ENCODE results near the gene ATF7. TPM values are rescaled to one million over a fixed set of nuclear protein-coding genes. Genes with fewer than 3 reads are reported as not detected.
A peak's percentile ranks its signal among the peaks of the same experiment; 100 is the strongest.

The ATF7 gene
- polyA plus RNA-seq, 12 donors: 49.0 to 69.4 (median 56.8) TPM; not detected in 1

- no peak for DNase-seq
Measured at GRCh38 chr12:53504004-53504920, 121.9 kb downstream of the ATF7 start.

- DNase-seq: no peak
Measured at GRCh38 chr12:53502983-53503728, 123.0 kb downstream of the ATF7 start.

GRCh38 chr12:53502331-53502730, 123.9 kb downstream of the ATF7 start:
- no peak for DNase-seq

GRCh38 chr12:53501615-53502181, 124.5 kb downstream of the ATF7 start:
- DNase-seq: no peak

- DNase-seq: peak; percentile 99
Measured at GRCh38 chr12:53500776-53501614, 125.2 kb downstream of the ATF7 start, which contains the start of gene TARBP2. TSS of gene TARBP2 (plus strand) at chr12:53501283. CDS start at chr12:53501409, 126 bp downstream.

GRCh38 chr12:53500142-53500775, 125.9 kb downstream of the ATF7 start:
- peak; percentile 55 for DNase-seq

GRCh38 chr12:53499266-53500141, 126.7 kb downstream of the ATF7 start, which contains the start of gene MAP3K12:
TSS of gene MAP3K12 (minus strand) at chr12:53499458. CDS start at chr12:53487391, 12,067 bp downstream.
- DNase-seq: peak; percentile 65

GRCh38 chr12:53498235-53498630, 127.9 kb downstream of the ATF7 start:
- no peak for DNase-seq

- no peak for DNase-seq
Measured at GRCh38 chr12:53497461-53497860, 128.7 kb downstream of the ATF7 start.

GRCh38 chr12:53496752-53497032, 129.5 kb downstream of the ATF7 start:
- no peak for DNase-seq

GRCh38 chr12:53495903-53496751, 130.1 kb downstream of the ATF7 start:
- peak; percentile 72 for DNase-seq

- DNase-seq: no peak
Measured at GRCh38 chr12:53493610-53494391, 132.4 kb downstream of the ATF7 start.

- peak; percentile 96 for DNase-seq
Measured at GRCh38 chr12:53492830-53493609, 133.2 kb downstream of the ATF7 start.

GRCh38 chr12:53492188-53492587, 134.0 kb downstream of the ATF7 start:
- DNase-seq: no peak

- DNase-seq: no peak
Measured at GRCh38 chr12:53489242-53489864, 136.8 kb downstream of the ATF7 start.

GRCh38 chr12:53486736-53487487, 139.3 kb downstream of the ATF7 start:
- DNase-seq: no peak

Data from muscle of arm (tissue), 12 donors.